HepG2 (cell line): ENCODE results near the gene NDUFB3. TPM values are rescaled to one million over a fixed set of nuclear protein-coding genes. Genes with fewer than 3 reads are reported as not detected.

ENCODE experiments used
- ATF3 ChIP-seq: sonication (generic); formaldehyde crosslinking; IDR thresholded peaks from 2 replicates; pipeline ENCODE4 v1.4.0; 2020; ENCODE audit warnings: missing genetic modification reagents
- FOXP4 ChIP-seq: sonication (generic); formaldehyde crosslinking; IDR thresholded peaks from 2 replicates; pipeline ENCODE4 v1.4.0; 2020; ENCODE audit warnings: missing genetic modification reagents
- HNF1A ChIP-seq, 2 experiments: sonication (generic) in 1 of 2; formaldehyde crosslinking in 1 of 2; IDR thresholded peaks; 2 replicates each; pipeline versions ENCODE4 v1.4.0 to v1.6.1; 2016 to 2020; ENCODE audit warnings: borderline replicate concordance in 1 of 2, low read depth in 1 of 2, mild to moderate bottlenecking in 1 of 2, missing genetic modification reagents in 1 of 2
- MIER2 ChIP-seq: IDR thresholded peaks from 2 replicates; pipeline ENCODE4 v1.6.1; 2016; ENCODE audit warnings: missing biosample characterization, missing genetic modification reagents
- NFIB ChIP-seq: sonication (generic); formaldehyde crosslinking; IDR thresholded peaks from 2 replicates; pipeline ENCODE4 v1.9.0; 2021; ENCODE audit warnings: missing genetic modification reagents, mild to moderate bottlenecking, borderline replicate concordance
- PAF1 ChIP-seq: IDR thresholded peaks from 2 replicates; pipeline ENCODE4 v1.6.1; 2016; ENCODE audit warnings: missing genetic modification reagents, missing compliant biosample characterization
- RCOR2 ChIP-seq: IDR thresholded peaks from 2 replicates; pipeline ENCODE4 v1.6.1; 2016; ENCODE audit warnings: missing biosample characterization, missing genetic modification reagents
- SIN3A ChIP-seq: IDR thresholded peaks from 2 replicates; pipeline ENCODE4 v1.6.1; 2011; ENCODE audit warnings: low read depth, mild to moderate bottlenecking, control low read depth, low read length, borderline replicate concordance
- SYNCRIP ChIP-seq: fragments of 200-400 bp; formaldehyde crosslinking; IDR thresholded peaks from 2 replicates; pipeline ENCODE4 v1.6.1; 2018; ENCODE audit warnings: mild to moderate bottlenecking, low read depth, low read length; ENCODE audit not compliant: insufficient read depth
- ZC3H4 ChIP-seq: sonication (generic); formaldehyde crosslinking; IDR thresholded peaks from 2 replicates; pipeline ENCODE4 v1.4.0; 2020; ENCODE audit warnings: missing genetic modification reagents, borderline replicate concordance
- ZGPAT ChIP-seq: IDR thresholded peaks from 2 replicates; pipeline ENCODE4 v1.6.1; 2016; ENCODE audit warnings: mild to moderate bottlenecking
- ZNF407 ChIP-seq: sonication (generic); formaldehyde crosslinking; IDR thresholded peaks from one replicate; pipeline ENCODE4 v1.5.1; 2020; ENCODE audit warnings: mild to moderate bottlenecking, missing genetic modification reagents; ENCODE audit errors: not compliant biosample characterization
- ZNF607 ChIP-seq: sonication (generic); formaldehyde crosslinking; IDR thresholded peaks from 2 replicates; pipeline ENCODE4 v1.5.1; 2020; ENCODE audit warnings: missing genetic modification reagents, mild to moderate bottlenecking, borderline replicate concordance
- polyA plus RNA-seq, 8 experiments: library from polyadenylated mRNA; depleted of rRNA in 3 of 8; stranded (reverse) in 7 of 8; unstranded in 1 of 8; fragments of >200 nt; fragmentation: Illumina TruSeq in 4 of 8; extraction: Trizol in 4 of 8; gene quantifications; 2 replicates each; pipeline versions ENCODE4 v1.2.1 to v1.2.3, GENCODE V29; 2011 to 2016; ENCODE audit warnings: low read depth in 4 of 8, missing spikeins in 1 of 8, mixed read lengths in 1 of 8; ENCODE audit not compliant: insufficient read depth in 1 of 8
- total RNA-seq, 5 experiments: library from RNA; depleted of rRNA; stranded (reverse); fragments of >200 nt; fragmentation: Illumina TruSeq; extraction: Trizol; gene quantifications; 2 replicates each; pipeline ENCODE4 v1.2.3, GENCODE V29; 2016; ENCODE audit warnings: low read depth in 1 of 5

Gene NDUFB3
- total and polyA plus RNA-seq, 2 of the 13 experiments (the other 11 are each of a cell fraction or from before 2014, with no cell fraction given), result 50.7 to 159 TPM

GRCh38 chr2:201107624-201108023 lies 35.8 kb downstream of the NDUFB3 start (continued):
- TF ChIP-seq ZNF407 (CRISPR knock-in tag), result no peak
- TF ChIP-seq PAF1 (CRISPR knock-in tag), result no peak
- no peak for TF ChIP-seq NFIB (CRISPR knock-in tag)
- no peak for TF ChIP-seq MIER2 (CRISPR knock-in tag)
- no peak for TF ChIP-seq HNF1A (IDR thresholded peaks at IDR 0.05; ENCODE audit: low read depth)
- no peak for TF ChIP-seq HNF1A (CRISPR knock-in tag; IDR thresholded peaks at IDR 0.05; ENCODE audit: borderline replicate concordance)
- TF ChIP-seq SIN3A, result no peak
- TF ChIP-seq ZC3H4 (CRISPR knock-in tag), result no peak
- TF ChIP-seq FOXP4 (CRISPR knock-in tag), result peak; percentile 61; the same call in 1 of the 2 replicates
- TF ChIP-seq ATF3 (CRISPR knock-in tag), result no peak
- TF ChIP-seq ZNF607 (CRISPR knock-in tag), result no peak
- no peak for TF ChIP-seq SYNCRIP
- 0 out of 2 replicates have a peak, but pooled peaks have one; percentile 29 for TF ChIP-seq ZGPAT (CRISPR knock-in tag)
- TF ChIP-seq RCOR2, result peak; percentile 84
